Measurements from ENCODE around the gene C1orf226.

DNA sequence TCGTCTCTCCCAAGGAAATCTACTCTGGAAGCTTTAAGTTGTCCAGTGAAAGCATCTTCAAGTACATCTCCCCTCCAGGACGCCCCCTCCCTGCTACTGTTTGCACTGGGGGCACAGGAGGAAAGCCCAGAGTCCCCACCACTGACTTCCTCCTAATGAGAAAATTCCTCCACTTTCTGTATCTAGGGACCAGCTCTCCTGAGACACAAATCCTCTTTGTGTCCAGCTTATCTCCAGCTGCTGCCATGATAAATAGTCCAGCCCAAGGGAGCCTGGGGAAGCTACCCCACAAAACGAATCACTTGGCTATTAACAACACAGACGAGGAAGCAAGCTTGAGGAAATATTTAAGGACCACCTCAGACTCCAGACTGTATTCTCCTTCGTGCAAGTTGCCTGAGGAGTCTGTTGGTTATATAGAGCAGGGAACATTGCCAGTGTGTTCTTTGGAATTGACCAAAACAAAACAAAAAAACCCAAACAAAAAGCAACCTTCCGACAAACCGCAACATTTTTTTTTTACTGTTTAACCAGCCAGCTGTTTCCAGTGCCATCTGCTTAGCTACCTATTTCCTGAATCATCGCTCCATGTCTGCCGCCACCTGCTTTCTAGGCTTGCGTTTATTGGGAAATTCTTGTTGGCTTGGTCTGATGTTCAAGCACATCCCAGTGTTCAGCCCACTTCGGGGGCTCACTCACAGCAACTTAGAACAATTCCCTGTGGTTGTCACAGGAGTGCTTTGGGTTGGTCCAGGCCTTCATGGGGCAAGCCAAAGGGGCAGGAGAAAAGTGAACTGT lies 7.7 kb downstream of the C1orf226 start:
- TF ChIP-seq, protein P1, sequence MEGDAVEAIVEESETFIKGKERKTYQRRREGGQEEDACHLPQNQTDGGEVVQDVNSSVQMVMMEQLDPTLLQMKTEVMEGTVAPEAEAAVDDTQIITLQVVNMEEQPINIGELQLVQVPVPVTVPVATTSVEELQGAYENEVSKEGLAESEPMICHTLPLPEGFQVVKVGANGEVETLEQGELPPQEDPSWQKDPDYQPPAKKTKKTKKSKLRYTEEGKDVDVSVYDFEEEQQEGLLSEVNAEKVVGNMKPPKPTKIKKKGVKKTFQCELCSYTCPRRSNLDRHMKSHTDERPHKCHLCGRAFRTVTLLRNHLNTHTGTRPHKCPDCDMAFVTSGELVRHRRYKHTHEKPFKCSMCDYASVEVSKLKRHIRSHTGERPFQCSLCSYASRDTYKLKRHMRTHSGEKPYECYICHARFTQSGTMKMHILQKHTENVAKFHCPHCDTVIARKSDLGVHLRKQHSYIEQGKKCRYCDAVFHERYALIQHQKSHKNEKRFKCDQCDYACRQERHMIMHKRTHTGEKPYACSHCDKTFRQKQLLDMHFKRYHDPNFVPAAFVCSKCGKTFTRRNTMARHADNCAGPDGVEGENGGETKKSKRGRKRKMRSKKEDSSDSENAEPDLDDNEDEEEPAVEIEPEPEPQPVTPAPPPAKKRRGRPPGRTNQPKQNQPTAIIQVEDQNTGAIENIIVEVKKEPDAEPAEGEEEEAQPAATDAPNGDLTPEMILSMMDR (IDR thresholded peaks at IDR 0.05) = no peak
- TF ChIP-seq POLR2A (IDR thresholded peaks at IDR 0.05) = no peak

Data from uterus (tissue), 2 donors.